Caco-2 (cell line): ENCODE results near the gene RANBP10. TPM values are rescaled to one million over a fixed set of nuclear protein-coding genes. Genes with fewer than 3 reads are reported as not detected.

Source experiments
- BruUV-seq: library from RNA; stranded (reverse); fragments of 400-500 nt; replicated peaks from 2 replicates; lab custom pipeline; 2021; lab: Mats Ljungman, UMichigan
- CTCF ChIA-PET: fragments of 300-600 bp; sonication (Branson Sonifier 250); formaldehyde crosslinking; loops from one replicate; lab custom pipeline; 2022; ENCODE audit warnings: antibody characterized with exemption; lab: Charles Lee
- POLR2A ChIA-PET: fragments of 300-600 bp; sonication (Branson Sonifier 250); formaldehyde crosslinking; loops from one replicate; lab custom pipeline; 2022; ENCODE audit warnings: antibody characterized with exemption; lab: Charles Lee
- DNase-seq, 2 experiments: peaks; one replicate each; pipeline versions ENCODE4 v3.0.0 to v3.0.0-alpha.2; 2020 to 2022
- H3K27me3 ChIP-seq: replicated peaks from 2 replicates; pipeline ENCODE4 v1.6.0; 2011; ENCODE audit warnings: low read length; ENCODE audit not compliant: control insufficient read depth, insufficient read depth
- H3K36me3 ChIP-seq: 2 replicates; pipeline ENCODE4 v1.5.1; 2011; ENCODE audit warnings: low read length; ENCODE audit not compliant: control insufficient read depth, insufficient read depth
- H3K4me1 ChIP-seq: fragments of 250-450 bp; sonication (Bioruptor Pico); 2 replicates; pipeline ENCODE4 v1.5.1; 2020; ENCODE audit warnings: mild to moderate bottlenecking
- H3K4me3 ChIP-seq: 2 replicates; pipeline ENCODE4 v1.5.1; 2011; ENCODE audit warnings: low read depth, mild to moderate bottlenecking, control low read depth, low read length
- H3K9me3 ChIP-seq: fragments of 250-450 bp; sonication (Bioruptor Pico); 2 replicates; pipeline ENCODE4 v1.5.1; 2020; ENCODE audit warnings: mild to moderate bottlenecking, moderate library complexity
- H3K27ac Mint-ChIP-seq: one replicate; pipeline ENCODE4 v1.8.0; 2022; ENCODE audit warnings: mixed read lengths; ENCODE audit not compliant: unreplicated experiment
- H3K27me3 Mint-ChIP-seq: one replicate; pipeline ENCODE4 v1.8.0; 2022; ENCODE audit warnings: mixed read lengths; ENCODE audit not compliant: insufficient read depth, unreplicated experiment
- H3K36me3 Mint-ChIP-seq: one replicate; pipeline ENCODE4 v1.8.0; 2022; ENCODE audit warnings: mild to moderate bottlenecking, mixed read lengths; ENCODE audit not compliant: insufficient read depth, unreplicated experiment
- H3K4me1 Mint-ChIP-seq: one replicate; pipeline ENCODE4 v1.8.0; 2022; ENCODE audit warnings: low read depth, mixed read lengths; ENCODE audit not compliant: unreplicated experiment
- H3K4me3 Mint-ChIP-seq: one replicate; pipeline ENCODE4 v1.8.0; 2022; ENCODE audit warnings: mild to moderate bottlenecking, moderate library complexity, mixed read lengths; ENCODE audit not compliant: unreplicated experiment
- H3K9me3 Mint-ChIP-seq: one replicate; pipeline ENCODE4 v1.8.0; 2022; ENCODE audit warnings: mixed read lengths; ENCODE audit not compliant: unreplicated experiment
- CTCF ChIP-seq, 2 experiments: fragments of 200-600 bp in 1 of 2; IDR thresholded peaks; 1 replicate in 1 of 2; 2 replicates in 1 of 2; pipeline versions ENCODE4 v1.5.1 to v1.8.0; 2011 to 2022; ENCODE audit warnings: antibody characterized with exemption in 1 of 2, control low read depth in 1 of 2, inconsistent platforms in 1 of 2, low read depth in 1 of 2, low read length in 1 of 2, mild to moderate bottlenecking in 1 of 2, moderate library complexity in 1 of 2; ENCODE audit not compliant: insufficient read depth in 1 of 2, severe bottlenecking in 1 of 2, unreplicated experiment in 1 of 2
- intact Hi-C: fragments of 100-400 bp; cut with micrococcal nuclease; formaldehyde crosslinking; loops from one replicate; pipeline ENCODE4 v1.10.0; 2022; ENCODE audit not compliant: unreplicated experiment
- total RNA-seq: library from RNA; stranded (reverse); gene quantifications from 2 replicates; pipeline ENCODE4 v1.2.3, GENCODE V29; 2022

Gene RANBP10
- total RNA-seq, 1 experiment from 2014 or later, result 21.8 TPM

GRCh38 chr16:67773569-67774456, 32.5 kb downstream of the RANBP10 start:
- Mint-ChIP-seq H3K9me3 (no peaks in the 10 kb centered on the region), H3K4me3 (no peak overlapping the region), H3K27ac (peak overlapping the region; percentile 51), H3K4me1 (peaks cover 10% of the 10 kb centered on the region), H3K27me3 (no peaks in the 10 kb centered on the region), H3K36me3 (peaks cover 24% of the 10 kb centered on the region)
- Histone ChIP-seq H3K4me3 (no peak overlapping the region), H3K9me3 (peaks cover 4% of the 10 kb centered on the region; the same call in 1 of the 2 replicates), H3K27me3 (no peaks in the 10 kb centered on the region), H3K36me3 (peaks cover 4% of the 10 kb centered on the region; the same call in 1 of the 2 replicates), H3K4me1 (no peaks in the 10 kb centered on the region)
- no TSS peak for BruUV-seq
- ChIA-PET POLR2A (no interaction called here), CTCF (interaction anchor here (1.5 kb wide), 1 partner anchor 43 kb away, joined by 4 read pairs; no protein-coding TSS in a partner anchor)
- DNase-seq, result peak in 1 of 2 experiments; percentile 18
- intact Hi-C loops, result no loop called here
- no peak for TF ChIP-seq CTCF (IDR thresholded peaks at IDR 0.05; ENCODE audit: insufficient read depth in 1 of 2, low read depth in 1 of 2, low read length in 1 of 2, severe bottlenecking in 1 of 2, unreplicated experiment in 1 of 2)

- POLR2A ChIA-PET, result no interaction called here
- intact Hi-C loops, result no loop called here
- no peak for TF ChIP-seq CTCF (IDR thresholded peaks at IDR 0.05; ENCODE audit: insufficient read depth in 1 of 2, low read depth in 1 of 2, low read length in 1 of 2, severe bottlenecking in 1 of 2, unreplicated experiment in 1 of 2)
- Mint-ChIP-seq H3K4me3 (no peak overlapping the region), H3K27me3 (no peaks in the 10 kb centered on the region), H3K9me3 (no peaks in the 10 kb centered on the region), H3K27ac (no peak overlapping the region), H3K4me1 (peaks cover 10% of the 10 kb centered on the region), H3K36me3 (peaks cover 24% of the 10 kb centered on the region)
- CTCF ChIA-PET, result no interaction called here
- DNase-seq, result no peak
- H3K9me3 ChIP-seq, result peaks cover 4% of the 10 kb centered on the region; the same call in 1 of the 2 replicates
- H3K4me1 ChIP-seq, result no peaks in the 10 kb centered on the region
- peaks cover 4% of the 10 kb centered on the region; the same call in 1 of the 2 replicates for H3K36me3 ChIP-seq
- no peak overlapping the region for H3K4me3 ChIP-seq
- no peaks in the 10 kb centered on the region for H3K27me3 ChIP-seq
- BruUV-seq, result no TSS peak
Measured at GRCh38 chr16:67773099-67773498, 33.3 kb downstream of the RANBP10 start.

- no peaks in the 10 kb centered on the region for H3K4me1 ChIP-seq
- peaks cover 3% of the 10 kb centered on the region; the same call in 1 of the 2 replicates for H3K9me3 ChIP-seq
- H3K36me3 Mint-ChIP-seq, result peaks cover 21% of the 10 kb centered on the region
- H3K36me3 ChIP-seq, result peaks cover 4% of the 10 kb centered on the region
- BruUV-seq, result no TSS peak
- DNase-seq, result no peak
- ChIA-PET POLR2A (interaction anchor here (0.6 kb wide), 1 partner anchor 314 kb away, joined by 8 read pairs; no protein-coding TSS in a partner anchor), CTCF (no interaction called here)
- H3K27ac Mint-ChIP-seq, result no peak overlapping the region
- H3K9me3 Mint-ChIP-seq, result no peaks in the 10 kb centered on the region
- H3K4me1 Mint-ChIP-seq, result peaks cover 10% of the 10 kb centered on the region
- TF ChIP-seq CTCF (IDR thresholded peaks at IDR 0.05; ENCODE audit: insufficient read depth in 1 of 2, low read depth in 1 of 2, low read length in 1 of 2, severe bottlenecking in 1 of 2, unreplicated experiment in 1 of 2), result no peak
- no peak overlapping the region for H3K4me3 ChIP-seq
- intact Hi-C loops, result no loop called here
- H3K27me3 Mint-ChIP-seq, result no peaks in the 10 kb centered on the region
- H3K27me3 ChIP-seq, result no peaks in the 10 kb centered on the region
- H3K4me3 Mint-ChIP-seq, result no peak overlapping the region
Measured at GRCh38 chr16:67770346-67770991, 35.9 kb downstream of the RANBP10 start.
